IMR-90 (cell line): ENCODE data around the gene F2RL3.

Experiments
- CTCF ChIP-seq: conservative IDR thresholded peaks from 2 replicates; pipeline ENCODE4 v1.5.1; 2012; ENCODE audit warnings: mild to moderate bottlenecking, low read depth, low read length, improper control_type of control experiment
- POLR2A ChIP-seq: IDR thresholded peaks from 2 replicates; pipeline ENCODE4 v1.6.1; 2012; ENCODE audit warnings: mild to moderate bottlenecking, low read depth, low read length

GRCh38 chr19:16898361-16899015 lies 9.7 kb downstream of the F2RL3 start:
- no peak for TF ChIP-seq POLR2A
- no peak for TF ChIP-seq CTCF
